ENCODE results near the gene ADCK1.

GRCh38 chr14:77866932-77867331 lies 67.0 kb downstream of the ADCK1 start:
- TF ChIP-seq EZH2 (IDR thresholded peaks at IDR 0.05; ENCODE audit: borderline replicate concordance, low read depth, low read length) (no peak), TARDBP (IDR thresholded peaks at IDR 0.05) (no peak), L3MBTL2 (IDR thresholded peaks at IDR 0.05) (no peak)

Data from K562 (cell line).